Fibroblast of pulmonary artery (primary cell): ENCODE data around the gene PPIL6.

Experiments
- DNase-seq: peaks from one replicate; pipeline ENCODE4 v3.0.0-alpha.2; 2010; ENCODE audit warnings: low read depth
- H3K4me3 ChIP-seq: replicated peaks from 2 replicates; pipeline ENCODE4 v1.5.1; 2011; ENCODE audit warnings: low read depth, mild to moderate bottlenecking, control low read depth, low read length, moderate library complexity
- CTCF ChIP-seq: IDR thresholded peaks from 2 replicates; pipeline ENCODE4 v1.5.1; 2011; ENCODE audit warnings: mild to moderate bottlenecking, control low read depth, low read length, inconsistent platforms; ENCODE audit errors: missing control alignments

Gene PPIL6

GRCh38 chr6:109345986-109346385, 94.4 kb downstream of the PPIL6 start:
- H3K4me3 ChIP-seq = no peak overlapping the region
- no peak for DNase-seq
- no peak for TF ChIP-seq CTCF

- DNase-seq = no peak
- no peak for TF ChIP-seq CTCF
- H3K4me3 ChIP-seq = no peak overlapping the region
These were observed 96.2 kb downstream of the PPIL6 start for GRCh38 chr6:109344226-109344625.

DNA sequence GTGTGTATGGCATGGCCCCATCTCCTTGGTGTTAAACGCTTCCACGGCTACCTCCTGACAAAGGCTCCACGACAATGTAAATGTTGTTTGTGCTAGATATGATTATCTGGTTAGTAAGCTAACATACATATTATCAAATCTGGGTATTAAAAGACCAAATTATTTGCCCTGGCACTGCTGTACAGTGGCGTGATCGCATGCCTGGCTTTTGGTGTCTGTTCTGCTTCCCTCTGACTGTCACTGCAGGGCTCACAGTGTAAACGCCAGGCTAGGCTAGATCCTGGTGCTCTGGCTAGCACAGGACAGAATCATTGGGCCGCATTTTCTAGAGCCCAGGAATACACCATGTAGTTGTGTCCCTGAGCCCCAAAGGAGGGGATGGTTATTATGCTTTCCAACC, 96.9 kb downstream of the PPIL6 start:
- H3K4me3 ChIP-seq = no peak overlapping the region
- TF ChIP-seq CTCF = no peak
- no peak for DNase-seq

DNA sequence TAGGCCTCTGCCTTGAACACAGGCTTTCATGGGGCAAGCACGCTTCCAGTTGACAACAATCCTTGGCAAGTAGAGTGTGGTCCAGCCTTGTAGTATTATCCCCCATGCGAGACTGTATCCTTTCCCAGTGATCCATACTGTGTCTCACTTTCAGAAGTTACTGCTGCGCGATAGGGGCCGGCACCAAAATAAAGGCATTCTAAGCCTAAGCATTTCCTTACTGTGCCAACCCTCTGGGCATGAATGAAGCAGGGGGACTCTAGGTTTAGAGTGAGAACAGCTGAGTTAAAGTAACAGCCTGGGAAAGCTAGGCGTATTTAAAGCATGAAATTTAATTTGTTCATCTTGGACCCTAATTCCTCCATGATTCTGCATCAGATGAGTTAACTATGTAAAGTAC, 97.5 kb downstream of the PPIL6 start:
- no peak for TF ChIP-seq CTCF
- H3K4me3 ChIP-seq = no peak overlapping the region
- no peak for DNase-seq

DNA sequence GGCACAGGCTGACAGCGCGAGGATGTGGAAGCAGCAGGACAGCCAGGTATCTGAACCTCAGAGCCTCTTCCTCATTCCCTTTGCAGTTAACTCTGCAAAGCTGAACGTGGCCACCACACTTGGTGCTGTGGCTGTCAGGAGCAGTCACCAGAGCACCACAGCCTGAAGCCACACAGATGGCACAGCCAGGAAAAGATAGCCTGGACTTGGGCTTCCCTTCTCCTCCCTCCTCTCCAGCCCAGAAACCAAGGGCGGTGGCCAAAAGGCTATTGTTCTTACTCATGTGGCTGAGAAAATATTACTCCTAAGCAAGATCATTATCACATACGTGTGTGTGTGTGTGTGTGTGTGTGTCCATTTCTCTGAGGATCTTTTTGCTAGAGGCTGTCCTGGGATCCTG, 97.9 kb downstream of the PPIL6 start:
- no peak for DNase-seq
- no peak overlapping the region for H3K4me3 ChIP-seq
- no peak for TF ChIP-seq CTCF

GRCh38 chr6:109340811-109341210, 99.6 kb downstream of the PPIL6 start:
- no peak for DNase-seq
- no peak for TF ChIP-seq CTCF
- no peak overlapping the region for H3K4me3 ChIP-seq
